LNCaP clone FGC (cell line): ENCODE data around the gene TRMT44.
A peak's percentile ranks its signal among the peaks of the same experiment; 100 is the strongest.

ENCODE experiments used
- DNase-seq: peaks from one replicate; pipeline ENCODE4 v3.0.0-alpha.2; 2011; ENCODE audit warnings: low read depth
- H3K4me3 ChIP-seq: 2 replicates; pipeline ENCODE4 v1.5.1; 2011; ENCODE audit warnings: mild to moderate bottlenecking, low read depth, low read length, control low read depth
- CTCF ChIP-seq: IDR thresholded peaks from 2 replicates; pipeline ENCODE4 v1.5.1; 2012; ENCODE audit warnings: mild to moderate bottlenecking; ENCODE audit not compliant: control insufficient read depth, insufficient read depth; ENCODE audit errors: extremely low read depth

Gene TRMT44

GRCh38 chr4:8422786-8423185, 17.8 kb upstream of the TRMT44 start:
- DNase-seq = no peak
- TF ChIP-seq CTCF = no peak

GRCh38 chr4:8427262-8427661, 13.3 kb upstream of the TRMT44 start:
- H3K4me3 ChIP-seq = peak overlapping the region; percentile 88
- no peak for DNase-seq

More at GRCh38 chr4:8422786-8423185, 17.8 kb upstream of the TRMT44 start:
- H3K4me3 ChIP-seq = peak overlapping the region; percentile 36

GRCh38 chr4:8427761-8428287, 12.8 kb upstream of the TRMT44 start:
- no peak for TF ChIP-seq CTCF
- DNase-seq = peak; percentile 62
- peak overlapping the region; percentile 88 for H3K4me3 ChIP-seq

More at GRCh38 chr4:8427262-8427661, 13.3 kb upstream of the TRMT44 start:
- no peak for TF ChIP-seq CTCF

GRCh38 chr4:8428288-8429097, 12.1 kb upstream of the TRMT44 start:
- peak; percentile 14; the same call in 1 of the 2 replicates for TF ChIP-seq CTCF
- H3K4me3 ChIP-seq = peak overlapping the region; percentile 88
- DNase-seq = peak; percentile 62

GRCh38 chr4:8431553-8431952, 9.0 kb upstream of the TRMT44 start:
- no peak overlapping the region for H3K4me3 ChIP-seq
- DNase-seq = no peak
- no peak for TF ChIP-seq CTCF

GRCh38 chr4:8433136-8433535, 7.4 kb upstream of the TRMT44 start:
- DNase-seq = no peak
- TF ChIP-seq CTCF = no peak
- H3K4me3 ChIP-seq = no peak overlapping the region
